Stomach (tissue), 4 donors: Measurements from ENCODE around the gene PITPNM1.

ENCODE experiments used
- EP300 ChIP-seq: sonication (generic); formaldehyde crosslinking; IDR thresholded peaks from one replicate; pipeline ENCODE4 v1.6.1; 2017; ENCODE audit warnings: antibody characterized with exemption
- POLR2A ChIP-seq, 4 donors: fragments of 450-650 bp; IDR thresholded peaks; one replicate each; pipeline ENCODE4 v1.6.1; 2016; ENCODE audit warnings: antibody characterized with exemption in 4 of 4, control low read depth in 2 of 4, mild to moderate bottlenecking in 1 of 4, moderate library complexity in 1 of 4
- POLR2AphosphoS5 ChIP-seq, 3 donors: sonication (generic); formaldehyde crosslinking; IDR thresholded peaks; one replicate each; pipeline ENCODE4 v1.6.1; 2016; ENCODE audit warnings: antibody characterized with exemption in 3 of 3
- TF ChIP-seq, protein P1 (sequence below), 7 experiments: fragments of 450-650 bp in 4 of 7; fragments of 200-600 bp in 3 of 7; sonication (generic) in 3 of 7; IDR thresholded peaks; one replicate each; pipeline ENCODE4 v1.5.1; 2016 to 2019; ENCODE audit warnings: antibody characterized with exemption in 7 of 7, control low read depth in 2 of 7, mild to moderate bottlenecking in 1 of 7

DNA sequence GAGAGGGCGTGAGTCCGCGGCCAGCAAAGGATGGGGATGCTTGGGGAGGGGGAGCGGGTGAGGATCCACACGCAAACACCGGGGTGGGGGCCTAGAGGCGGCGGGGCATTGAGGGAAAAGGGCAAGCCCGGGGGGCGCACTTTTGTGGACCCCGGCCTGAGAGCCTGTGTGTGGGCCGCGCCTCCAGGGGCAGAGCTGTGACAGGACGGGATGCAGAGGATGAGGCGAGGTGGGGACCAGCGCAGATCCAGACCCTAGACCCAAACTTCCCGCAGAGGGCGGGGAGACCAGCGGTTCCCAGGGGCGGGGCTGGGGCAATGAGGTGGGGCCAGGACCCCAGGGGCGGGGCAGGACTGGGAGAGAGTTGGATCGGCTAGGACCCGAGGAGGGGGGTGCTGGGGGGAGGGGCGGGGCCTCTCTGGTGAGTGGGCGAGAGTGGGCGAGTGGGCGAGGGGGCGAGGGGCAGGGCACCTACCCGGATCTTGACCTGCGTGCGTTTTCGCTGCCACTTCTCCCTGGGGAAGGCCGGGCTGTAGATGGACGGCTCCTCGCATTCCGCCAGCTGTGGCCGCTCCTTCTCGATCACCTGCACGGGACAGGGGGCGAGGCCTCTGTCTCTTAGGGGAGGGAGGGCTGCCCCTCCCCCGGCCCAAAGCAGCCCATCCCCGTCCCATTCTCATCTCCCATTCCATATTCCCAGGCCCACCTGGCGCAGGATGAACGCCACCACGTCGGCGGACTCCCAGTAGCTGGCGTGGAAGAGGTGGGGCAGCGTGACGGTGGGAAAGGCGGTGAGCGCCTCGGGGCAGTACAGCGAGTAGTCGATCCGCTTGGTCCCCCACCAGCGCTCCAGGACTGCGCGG, 10.6 kb downstream of the PITPNM1 start:
- TF ChIP-seq, protein P1, sequence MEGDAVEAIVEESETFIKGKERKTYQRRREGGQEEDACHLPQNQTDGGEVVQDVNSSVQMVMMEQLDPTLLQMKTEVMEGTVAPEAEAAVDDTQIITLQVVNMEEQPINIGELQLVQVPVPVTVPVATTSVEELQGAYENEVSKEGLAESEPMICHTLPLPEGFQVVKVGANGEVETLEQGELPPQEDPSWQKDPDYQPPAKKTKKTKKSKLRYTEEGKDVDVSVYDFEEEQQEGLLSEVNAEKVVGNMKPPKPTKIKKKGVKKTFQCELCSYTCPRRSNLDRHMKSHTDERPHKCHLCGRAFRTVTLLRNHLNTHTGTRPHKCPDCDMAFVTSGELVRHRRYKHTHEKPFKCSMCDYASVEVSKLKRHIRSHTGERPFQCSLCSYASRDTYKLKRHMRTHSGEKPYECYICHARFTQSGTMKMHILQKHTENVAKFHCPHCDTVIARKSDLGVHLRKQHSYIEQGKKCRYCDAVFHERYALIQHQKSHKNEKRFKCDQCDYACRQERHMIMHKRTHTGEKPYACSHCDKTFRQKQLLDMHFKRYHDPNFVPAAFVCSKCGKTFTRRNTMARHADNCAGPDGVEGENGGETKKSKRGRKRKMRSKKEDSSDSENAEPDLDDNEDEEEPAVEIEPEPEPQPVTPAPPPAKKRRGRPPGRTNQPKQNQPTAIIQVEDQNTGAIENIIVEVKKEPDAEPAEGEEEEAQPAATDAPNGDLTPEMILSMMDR (IDR thresholded peaks at IDR 0.05): no peak
- no peak for TF ChIP-seq POLR2A (IDR thresholded peaks at IDR 0.05)
- TF ChIP-seq POLR2AphosphoS5 (IDR thresholded peaks at IDR 0.05): no peak
- TF ChIP-seq EP300: no peak
